Kasumi-1 (cell line): Measurements from ENCODE around the gene PDE2A.

Source experiments
- DNase-seq, 2 experiments: peaks; one replicate each; lab custom pipeline; 2025; lab: John Stamatoyannopoulos, UW

Gene PDE2A

GRCh38 chr11:72544589-72544988 lies 129.6 kb downstream of the PDE2A start:
- no peak for DNase-seq

DNA sequence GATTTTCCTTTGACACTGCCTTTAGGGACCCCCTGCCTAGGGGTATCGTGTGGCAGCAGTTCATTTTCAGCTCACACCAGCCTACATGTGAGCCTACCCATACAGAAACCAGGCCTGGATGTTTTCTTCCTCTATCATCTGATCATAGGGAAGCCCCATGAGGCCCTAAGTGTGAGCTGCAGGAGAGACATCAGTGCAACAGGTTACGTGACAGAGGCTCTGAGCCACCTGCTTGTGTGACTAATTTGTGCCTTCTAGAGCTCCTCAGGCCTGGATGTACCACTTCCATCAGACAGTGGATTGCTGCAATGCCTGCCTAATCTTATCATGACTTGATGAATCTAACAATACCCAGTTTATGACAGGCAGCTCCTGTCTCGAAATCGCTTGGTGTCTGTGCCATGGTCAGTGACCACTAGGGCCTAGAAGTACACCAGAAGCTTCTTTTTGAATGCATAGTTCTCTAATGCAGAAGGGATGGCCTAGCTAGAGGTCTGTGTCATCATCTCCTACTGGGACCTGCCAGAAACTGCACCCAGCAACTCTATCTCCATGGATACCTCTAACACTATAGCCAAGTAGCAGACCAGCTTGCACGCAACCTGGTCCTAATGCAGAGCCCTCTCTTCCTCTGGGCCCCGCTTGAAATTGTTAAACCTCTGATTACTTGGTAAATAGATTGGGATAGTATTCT lies 130.2 kb downstream of the PDE2A start:
- DNase-seq, result no peak

GRCh38 chr11:72541257-72541974 lies 132.8 kb downstream of the PDE2A start:
- no peak for DNase-seq

DNA sequence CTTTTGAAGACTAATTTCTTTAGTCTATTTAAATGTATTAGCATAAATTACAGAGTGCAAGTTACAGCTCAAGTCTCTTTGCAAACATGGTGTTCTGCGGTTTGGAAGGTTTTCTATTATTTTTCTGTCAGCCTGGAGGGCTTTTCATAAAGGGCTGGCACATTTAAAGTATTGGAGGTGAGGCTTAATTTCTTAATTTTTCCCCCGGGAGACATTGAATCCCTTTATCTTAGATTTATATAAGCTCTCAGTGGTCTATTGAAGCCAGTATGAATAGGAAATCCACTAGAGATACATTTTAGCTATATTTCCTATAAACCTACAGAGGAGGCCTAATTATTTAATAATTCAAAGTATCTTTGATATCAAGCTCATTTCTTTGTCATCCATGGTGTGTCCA lies 137.2 kb downstream of the PDE2A start:
- no peak for DNase-seq

DNA sequence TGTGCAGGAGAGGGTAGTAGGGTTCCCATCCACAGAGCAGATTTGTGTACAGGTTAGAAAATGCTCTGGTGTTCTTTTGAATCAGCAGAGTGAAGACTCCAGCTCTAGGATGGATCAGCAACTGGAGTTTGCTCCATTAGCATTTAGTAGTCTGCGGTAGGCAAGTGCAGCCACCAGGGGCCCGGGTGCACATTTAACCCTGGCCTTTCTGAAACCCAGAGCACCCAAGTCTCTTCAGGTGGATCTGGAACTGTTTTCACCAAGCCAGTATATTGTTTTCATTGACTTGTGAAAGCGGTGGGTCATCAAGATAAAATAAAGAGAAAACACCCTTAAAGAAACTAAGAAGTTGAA lies 139.1 kb downstream of the PDE2A start:
- DNase-seq, result no peak

GRCh38 chr11:72534371-72535193 lies 139.6 kb downstream of the PDE2A start:
- no peak for DNase-seq

DNA sequence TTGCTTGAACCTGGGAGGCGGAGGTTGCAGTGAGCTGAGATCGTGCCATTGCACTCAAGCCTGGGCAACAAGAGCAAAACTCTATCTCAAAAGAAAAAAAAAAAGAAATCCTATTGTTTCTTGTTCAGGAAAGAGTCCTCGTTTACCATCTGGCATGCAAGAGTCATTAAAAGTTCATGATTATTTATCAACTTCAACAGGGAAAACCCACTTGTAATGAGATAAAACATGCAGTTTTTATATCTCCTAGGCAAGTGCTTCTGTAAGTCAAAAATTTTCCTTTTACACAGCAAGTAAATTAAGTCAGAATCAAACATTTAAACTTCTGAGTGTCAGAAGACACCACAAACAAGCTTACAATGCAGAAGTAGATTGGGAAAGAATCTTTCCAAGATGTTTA lies 145.2 kb downstream of the PDE2A start:
- DNase-seq, result no peak

DNA sequence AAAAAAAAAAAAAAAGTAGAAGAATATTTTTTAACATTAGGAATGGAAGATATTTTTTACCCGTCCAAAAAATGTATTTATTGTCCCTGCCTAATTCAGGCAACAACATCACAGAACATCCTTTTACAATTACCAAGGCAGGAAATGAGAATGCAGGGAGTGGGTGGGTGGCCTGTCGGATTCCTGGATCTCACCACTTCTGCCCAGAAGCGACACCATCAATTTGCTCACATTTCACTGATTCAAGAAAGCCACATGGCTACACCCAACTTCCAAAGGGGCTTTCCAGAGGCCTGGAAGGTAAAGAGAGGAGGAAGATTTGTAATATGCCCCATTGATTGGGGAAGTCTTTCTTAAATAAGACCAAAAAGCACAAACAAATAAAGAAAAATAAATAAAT lies 146.1 kb downstream of the PDE2A start:
- no peak for DNase-seq
